ENCODE results near the gene RIMBP2. TPM values are rescaled to one million over a fixed set of nuclear protein-coding genes. Genes with fewer than 3 reads are reported as not detected.

RIMBP2 gene
- total RNA-seq, 4 donors from 2014 or later, result 0.83 to 1.8 (median 1.4) TPM

- no peak overlapping the region for H3K4me3 ChIP-seq
- no peak overlapping the region for H3K27ac ChIP-seq (replicated peaks in 1 of 4)
- WGBS, result 87% methylated on average over 1 of the region's 1 CpG
- no peak for DNase-seq (ENCODE audit: extremely low spot score)
- intact Hi-C loops (cut with DNase I), result no loop called here
- H3K9me3 ChIP-seq, result peaks cover 0 to 16% (median 5%) of the 10 kb centered on the region in 4 donors
- no peaks in the 10 kb centered on the region for H3K4me1 ChIP-seq
- no peaks in the 10 kb centered on the region for H3K36me3 ChIP-seq
- H3K27me3 ChIP-seq, result peaks cover 0 to 17% (median 0%) of the 10 kb centered on the region in 4 donors
- TF ChIP-seq EP300 (IDR thresholded peaks at IDR 0.05) (no peak), POLR2A (IDR thresholded peaks at IDR 0.05; ENCODE audit: low read depth) (no peak), CTCF (IDR thresholded peaks at IDR 0.05) (no peak), POLR2AphosphoS5 (IDR thresholded peaks at IDR 0.05) (no peak)
Observed at GRCh38 chr12:130666645-130667044, 49.5 kb downstream of the RIMBP2 start.

- Histone ChIP-seq H3K9me3 (peaks cover 0 to 16% (median 5%) of the 10 kb centered on the region in 4 donors), H3K4me3 (no peak overlapping the region), H3K27me3 (peaks cover 0 to 10% (median 0%) of the 10 kb centered on the region in 4 donors), H3K36me3 (no peaks in the 10 kb centered on the region), H3K27ac (replicated peaks in 1 of 4) (no peak overlapping the region), H3K4me1 (no peaks in the 10 kb centered on the region)
- DNase-seq (ENCODE audit: extremely low spot score), result no peak
- no peak for TF ChIP-seq EP300 (IDR thresholded peaks at IDR 0.05)
- no peak for TF ChIP-seq POLR2A (IDR thresholded peaks at IDR 0.05; ENCODE audit: low read depth)
- WGBS, result 31% methylated on average over 3 of the region's 3 CpGs
- intact Hi-C loops (cut with DNase I), result no loop called here
Observed at GRCh38 chr12:130665753-130666152, 50.3 kb downstream of the RIMBP2 start.

GRCh38 chr12:130664772-130665171, 51.3 kb downstream of the RIMBP2 start:
- no peaks in the 10 kb centered on the region for H3K4me1 ChIP-seq
- whole genome bisulfite sequencing, result 86% methylated on average over 8 of the region's 8 CpGs
- peaks cover 0 to 10% (median 0%) of the 10 kb centered on the region in 4 donors for H3K27me3 ChIP-seq
- no peak for DNase-seq (ENCODE audit: extremely low spot score)
- intact Hi-C loops (cut with DNase I), result no loop called here
- TF ChIP-seq POLR2AphosphoS5 (IDR thresholded peaks at IDR 0.05) (no peak), EP300 (IDR thresholded peaks at IDR 0.05) (no peak), POLR2A (IDR thresholded peaks at IDR 0.05; ENCODE audit: low read depth) (no peak), CTCF (IDR thresholded peaks at IDR 0.05) (no peak)
- H3K9me3 ChIP-seq, result peaks cover 0 to 16% (median 5%) of the 10 kb centered on the region in 4 donors
- H3K36me3 ChIP-seq, result no peaks in the 10 kb centered on the region
- H3K4me3 ChIP-seq, result no peak overlapping the region
- H3K27ac ChIP-seq (replicated peaks in 1 of 4), result no peak overlapping the region

GRCh38 chr12:130664252-130664651, 51.8 kb downstream of the RIMBP2 start:
- WGBS, result 78% methylated on average over 20 of the region's 20 CpGs
- Histone ChIP-seq H3K4me1 (no peaks in the 10 kb centered on the region), H3K36me3 (no peaks in the 10 kb centered on the region), H3K27ac (replicated peaks in 1 of 4) (no peak overlapping the region), H3K4me3 (no peak overlapping the region), H3K9me3 (peaks cover 0 to 16% (median 5%) of the 10 kb centered on the region in 4 donors), H3K27me3 (peaks cover 0 to 10% (median 0%) of the 10 kb centered on the region in 4 donors)
- intact Hi-C loops (cut with DNase I), result no loop called here
- no peak for TF ChIP-seq POLR2A (IDR thresholded peaks at IDR 0.05; ENCODE audit: low read depth)
- no peak for TF ChIP-seq EP300 (IDR thresholded peaks at IDR 0.05)
- no peak for TF ChIP-seq CTCF (IDR thresholded peaks at IDR 0.05)
- no peak for TF ChIP-seq POLR2AphosphoS5 (IDR thresholded peaks at IDR 0.05)
- no peak for DNase-seq (ENCODE audit: extremely low spot score)

- no peak for DNase-seq (ENCODE audit: extremely low spot score)
- no peak for TF ChIP-seq POLR2AphosphoS5 (IDR thresholded peaks at IDR 0.05)
- no peak for TF ChIP-seq CTCF (IDR thresholded peaks at IDR 0.05)
- no peak for TF ChIP-seq POLR2A (IDR thresholded peaks at IDR 0.05; ENCODE audit: low read depth)
- TF ChIP-seq EP300 (IDR thresholded peaks at IDR 0.05), result no peak
- H3K36me3 ChIP-seq, result no peaks in the 10 kb centered on the region
- peaks cover 0 to 10% (median 0%) of the 10 kb centered on the region in 4 donors for H3K27me3 ChIP-seq
- H3K4me1 ChIP-seq, result no peaks in the 10 kb centered on the region
- no peak overlapping the region for H3K4me3 ChIP-seq
- H3K27ac ChIP-seq (replicated peaks in 1 of 4), result no peak overlapping the region
- peaks cover 0 to 15% (median 5%) of the 10 kb centered on the region in 4 donors for H3K9me3 ChIP-seq
- intact Hi-C loops (cut with DNase I), result no loop called here
- WGBS, result 72% methylated on average over 6 of the region's 6 CpGs
Observed at GRCh38 chr12:130663514-130663913, 52.6 kb downstream of the RIMBP2 start.
